ENCODE measurements around the gene KDF1. TPM values are rescaled to one million over a fixed set of nuclear protein-coding genes. Genes with fewer than 3 reads are reported as not detected.

Gene KDF1
- polyA plus RNA-seq, 1 of the 3 experiments (the other 2 are of a cell fraction), result not detected

DNA sequence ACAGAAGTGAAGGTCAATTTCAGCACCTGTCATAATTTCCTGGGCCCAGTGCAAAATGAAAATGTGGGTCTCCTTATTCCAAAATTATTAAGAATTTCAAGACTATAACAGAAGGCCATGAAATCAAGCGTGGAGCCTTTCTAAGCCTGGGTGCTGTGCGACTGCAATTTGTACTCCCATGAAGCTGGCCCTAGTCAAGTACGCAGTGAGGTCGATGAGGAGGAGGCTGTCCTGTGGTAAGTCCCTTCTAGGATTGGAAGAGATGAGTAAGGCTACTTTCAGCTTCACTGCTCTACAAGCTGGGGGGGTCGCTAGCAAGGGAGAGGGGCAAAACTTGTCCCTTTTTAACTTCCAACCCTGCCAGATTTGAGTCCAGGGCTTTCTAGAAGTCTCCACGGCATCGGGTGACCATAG lies 39.1 kb downstream of the KDF1 start:
- no peak overlapping the region for H3K9ac ChIP-seq

DNA sequence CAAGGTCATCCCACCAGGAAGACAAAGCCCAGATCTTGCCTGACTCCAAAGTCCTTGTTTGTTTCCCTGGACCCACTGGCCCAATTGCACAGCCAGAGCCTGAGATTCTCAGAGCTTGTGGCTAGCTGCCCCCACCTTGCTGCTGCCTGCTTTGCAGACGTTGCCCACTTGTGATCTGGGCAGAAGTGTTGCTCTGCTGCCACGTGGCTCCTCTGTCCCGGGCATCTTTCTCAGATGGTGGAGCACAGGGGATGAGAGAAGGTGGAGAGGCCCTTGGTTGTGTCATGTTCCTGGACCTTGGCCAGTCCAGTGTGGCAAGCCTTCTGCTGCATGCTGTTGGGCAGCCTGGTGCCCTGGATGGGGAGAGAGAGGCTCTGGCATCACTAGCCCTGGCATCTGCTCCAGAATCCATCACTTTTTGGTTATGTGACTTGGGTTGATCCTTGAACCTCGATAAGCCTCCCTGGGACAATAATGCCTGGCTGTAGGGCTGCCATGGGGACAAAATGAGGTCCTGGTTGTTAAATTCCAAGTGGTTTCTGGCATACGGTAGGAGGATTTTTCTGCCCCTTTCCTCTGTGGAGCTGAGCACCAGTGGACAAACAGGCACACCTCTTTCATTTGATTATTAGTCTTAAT lies 44.9 kb downstream of the KDF1 start:
- Histone ChIP-seq H3K79me2 (ENCODE audit: insufficient read depth) (no peaks in the 10 kb centered on the region), H3K4me1 (ENCODE audit: control insufficient read depth in 1 of 2, insufficient read depth in 2 of 2, low read depth in 1 of 2, low read length in 1 of 2) (peaks cover 0 to 8% of the 10 kb centered on the region in 2 experiments; a peak in 1 of 4 replicates), H3K4me3 (ENCODE audit: low read depth in 2 of 2, low read length in 1 of 2) (no peak overlapping the region), H3K36me3 (replicated peaks in 1 of 2; ENCODE audit: control insufficient read depth in 1 of 2, insufficient read depth in 2 of 2, low read length in 1 of 2) (no peaks in the 10 kb centered on the region), H3K9me3 (no peaks in the 10 kb centered on the region), H3K9me2 (no peaks in the 10 kb centered on the region), H3F3A (replicated peaks; ENCODE audit: insufficient read depth) (no peaks in the 10 kb centered on the region), H3K27me3 (ENCODE audit: insufficient read depth) (no peaks in the 10 kb centered on the region; the same call in 1 of the 2 replicates), H4K20me1 (ENCODE audit: insufficient read depth) (no peaks in the 10 kb centered on the region), H3K9ac (no peak overlapping the region), H3K4me2 (no peak overlapping the region), H3K27ac (ENCODE audit: low read depth in 2 of 2, low read length in 1 of 2) (no peak overlapping the region), H2AFZ (ENCODE audit: low read depth) (no peak overlapping the region)
- ChIA-PET POLR2A (no interaction called here), CTCF (no interaction called here)
- WGBS (ENCODE audit: low lambda C conversion rate), result 55% methylated on average over 2 of the region's 5 CpGs
- no peak for TF ChIP-seq TCF12 (IDR thresholded peaks at IDR 0.05)
- DNase-seq, result no peak

More for the DNA sequence above, 39.1 kb downstream of the KDF1 start:
- Histone ChIP-seq H4K20me1 (ENCODE audit: insufficient read depth) (peaks cover 10% of the 10 kb centered on the region; the same call in 1 of the 2 replicates), H3K4me3 (ENCODE audit: low read depth in 2 of 2, low read length in 1 of 2) (peak overlapping the region; percentile 69 to 80), H3K4me1 (ENCODE audit: control insufficient read depth in 1 of 2, insufficient read depth in 2 of 2, low read depth in 1 of 2, low read length in 1 of 2) (peaks cover 13 to 16% of the 10 kb centered on the region in 2 experiments; a peak in 1 of 4 replicates), H3K27ac (ENCODE audit: low read depth in 2 of 2, low read length in 1 of 2) (peak overlapping the region; percentile 53 to 78; a peak in 3 of 4 replicates), H3K9me3 (no peaks in the 10 kb centered on the region), H3K4me2 (peak overlapping the region; percentile 54), H3K9me2 (no peaks in the 10 kb centered on the region), H3K79me2 (ENCODE audit: insufficient read depth) (peaks cover 37% of the 10 kb centered on the region), H3K27me3 (ENCODE audit: insufficient read depth) (no peaks in the 10 kb centered on the region), H3F3A (replicated peaks; ENCODE audit: insufficient read depth) (no peaks in the 10 kb centered on the region), H2AFZ (ENCODE audit: low read depth) (peak overlapping the region; percentile 92), H3K36me3 (replicated peaks in 1 of 2; ENCODE audit: control insufficient read depth in 1 of 2, insufficient read depth in 2 of 2, low read length in 1 of 2) (peaks cover 11 to 17% of the 10 kb centered on the region in 2 experiments)
- TF ChIP-seq EP300 (IDR thresholded peaks at IDR 0.05; ENCODE audit: borderline replicate concordance in 1 of 2, low read depth in 1 of 2, low read length in 1 of 2) (peak in 1 of 2 experiments; percentile 74; a peak in 2 of 4 replicates), RAD21 (IDR thresholded peaks at IDR 0.05; ENCODE audit: low read length) (no peak)
- 29% methylated on average over 7 of the region's 7 CpGs for WGBS (ENCODE audit: low lambda C conversion rate)
- ChIA-PET CTCF (no interaction called here), POLR2A (interaction anchor here (1.3 to 1.4 kb wide), 2 partner anchors 21 to 31 kb away, joined by 4 to 7 read pairs; partner anchors contain the start of genes GPATCH3 and GPN2)
- no peak for DNase-seq

DNA sequence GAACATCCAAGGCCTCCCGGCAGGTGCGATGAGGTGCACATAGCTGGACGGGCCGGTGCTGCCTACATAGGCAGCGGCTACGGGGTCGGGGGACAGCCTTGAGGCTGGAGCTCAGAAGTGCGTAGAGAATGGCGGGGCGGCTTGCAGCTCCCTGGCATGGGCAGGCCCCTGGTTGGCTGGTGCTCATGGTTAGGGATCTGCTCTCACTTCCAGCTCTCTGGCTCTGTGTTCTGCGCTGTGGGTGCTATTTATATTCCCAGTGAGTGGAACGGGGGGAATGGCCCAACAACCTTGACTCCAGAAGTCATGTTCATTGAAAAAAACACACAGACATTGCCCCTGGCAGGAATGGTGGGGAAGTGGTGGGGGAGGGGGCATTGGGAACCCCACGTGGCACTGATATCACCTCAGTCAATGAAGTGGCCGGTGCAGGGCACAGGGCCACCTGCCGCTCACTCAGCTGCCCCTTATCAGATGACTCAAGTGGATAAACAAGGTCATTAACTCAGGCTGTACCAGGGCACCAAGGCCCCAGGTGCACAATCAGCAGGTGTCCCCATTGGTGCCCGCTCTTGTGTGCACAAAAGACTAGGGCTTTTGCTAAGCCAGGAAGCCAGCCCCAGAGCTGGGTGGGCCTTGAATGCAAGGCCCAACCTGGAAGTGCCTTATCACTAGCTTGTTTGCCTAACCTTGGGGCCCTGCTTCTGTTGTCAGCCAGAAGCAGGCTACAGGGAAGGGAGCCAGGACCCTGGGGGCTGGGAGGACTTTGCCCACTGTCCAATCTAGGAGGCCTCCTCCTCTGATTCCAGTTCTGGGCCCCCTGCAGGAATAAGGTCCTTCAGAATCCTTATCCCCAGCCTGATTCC lies 46.3 kb downstream of the KDF1 start, which contains the start of gene NR0B2:
NR0B2 (minus strand) TSS at position 222 of the 866 bp plus-strand sequence; CDS start at position 187, 35 bp downstream.
- Histone ChIP-seq H3F3A (replicated peaks; ENCODE audit: insufficient read depth) (no peaks in the 10 kb centered on the region), H3K4me1 (ENCODE audit: control insufficient read depth in 1 of 2, insufficient read depth in 2 of 2, low read depth in 1 of 2, low read length in 1 of 2) (peaks cover 0 to 8% of the 10 kb centered on the region in 2 experiments; a peak in 1 of 4 replicates), H3K9me2 (no peaks in the 10 kb centered on the region), H2AFZ (ENCODE audit: low read depth) (no peak within 1 kb of the TSS), H3K4me2 (no peak within 1 kb of the TSS), H3K79me2 (ENCODE audit: insufficient read depth) (no peaks in the 10 kb centered on the region), H3K36me3 (replicated peaks in 1 of 2; ENCODE audit: control insufficient read depth in 1 of 2, insufficient read depth in 2 of 2, low read length in 1 of 2) (no peaks in the 10 kb centered on the region), H4K20me1 (ENCODE audit: insufficient read depth) (no peaks in the 10 kb centered on the region), H3K9me3 (no peaks in the 10 kb centered on the region), H3K27me3 (ENCODE audit: insufficient read depth) (no peaks in the 10 kb centered on the region; the same call in 1 of the 2 replicates), H3K4me3 (ENCODE audit: low read depth in 2 of 2, low read length in 1 of 2) (no peak within 1 kb of the TSS), H3K27ac (ENCODE audit: low read depth in 2 of 2, low read length in 1 of 2) (peak within 1 kb of the TSS in 1 of 2 experiments; percentile 5; a peak in 1 of 4 replicates), H3K9ac (no peak within 1 kb of the TSS)
- POLR2A ChIA-PET, result no interaction called here
- 92% methylated on average over 6 of the region's 16 CpGs for WGBS (ENCODE audit: low lambda C conversion rate)
- DNase-seq, result no peak
- CTCF ChIA-PET, result interaction anchor here (0.9 to 1.2 kb wide), 3 partner anchors 19 to 83 kb away, joined by 3 to 4 read pairs (median 3); no protein-coding TSS in a partner anchor
- TF ChIP-seq, protein P1, sequence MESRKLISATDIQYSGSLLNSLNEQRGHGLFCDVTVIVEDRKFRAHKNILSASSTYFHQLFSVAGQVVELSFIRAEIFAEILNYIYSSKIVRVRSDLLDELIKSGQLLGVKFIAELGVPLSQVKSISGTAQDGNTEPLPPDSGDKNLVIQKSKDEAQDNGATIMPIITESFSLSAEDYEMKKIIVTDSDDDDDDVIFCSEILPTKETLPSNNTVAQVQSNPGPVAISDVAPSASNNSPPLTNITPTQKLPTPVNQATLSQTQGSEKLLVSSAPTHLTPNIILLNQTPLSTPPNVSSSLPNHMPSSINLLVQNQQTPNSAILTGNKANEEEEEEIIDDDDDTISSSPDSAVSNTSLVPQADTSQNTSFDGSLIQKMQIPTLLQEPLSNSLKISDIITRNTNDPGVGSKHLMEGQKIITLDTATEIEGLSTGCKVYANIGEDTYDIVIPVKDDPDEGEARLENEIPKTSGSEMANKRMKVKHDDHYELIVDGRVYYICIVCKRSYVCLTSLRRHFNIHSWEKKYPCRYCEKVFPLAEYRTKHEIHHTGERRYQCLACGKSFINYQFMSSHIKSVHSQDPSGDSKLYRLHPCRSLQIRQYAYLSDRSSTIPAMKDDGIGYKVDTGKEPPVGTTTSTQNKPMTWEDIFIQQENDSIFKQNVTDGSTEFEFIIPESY (IDR thresholded peaks at IDR 0.05; ENCODE audit: borderline replicate concordance, low read depth), result no peak
- TF ChIP-seq YY1 (IDR thresholded peaks at IDR 0.05; ENCODE audit: low read depth), result no peak
- TF ChIP-seq, protein P2, sequence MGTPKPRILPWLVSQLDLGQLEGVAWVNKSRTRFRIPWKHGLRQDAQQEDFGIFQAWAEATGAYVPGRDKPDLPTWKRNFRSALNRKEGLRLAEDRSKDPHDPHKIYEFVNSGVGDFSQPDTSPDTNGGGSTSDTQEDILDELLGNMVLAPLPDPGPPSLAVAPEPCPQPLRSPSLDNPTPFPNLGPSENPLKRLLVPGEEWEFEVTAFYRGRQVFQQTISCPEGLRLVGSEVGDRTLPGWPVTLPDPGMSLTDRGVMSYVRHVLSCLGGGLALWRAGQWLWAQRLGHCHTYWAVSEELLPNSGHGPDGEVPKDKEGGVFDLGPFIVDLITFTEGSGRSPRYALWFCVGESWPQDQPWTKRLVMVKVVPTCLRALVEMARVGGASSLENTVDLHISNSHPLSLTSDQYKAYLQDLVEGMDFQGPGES (IDR thresholded peaks at IDR 0.05; ENCODE audit: low read depth, low read length), result no peak
- TF ChIP-seq RAD21 (IDR thresholded peaks at IDR 0.05; ENCODE audit: low read length), result no peak
- no peak for TF ChIP-seq RCOR1 (IDR thresholded peaks at IDR 0.05; ENCODE audit: low read length)
- TF ChIP-seq ELF1 (IDR thresholded peaks at IDR 0.05), result no peak
- TF ChIP-seq CHD2 (IDR thresholded peaks at IDR 0.05; ENCODE audit: low read length, partially characterized antibody), result no peak
- TF ChIP-seq, protein P3, sequence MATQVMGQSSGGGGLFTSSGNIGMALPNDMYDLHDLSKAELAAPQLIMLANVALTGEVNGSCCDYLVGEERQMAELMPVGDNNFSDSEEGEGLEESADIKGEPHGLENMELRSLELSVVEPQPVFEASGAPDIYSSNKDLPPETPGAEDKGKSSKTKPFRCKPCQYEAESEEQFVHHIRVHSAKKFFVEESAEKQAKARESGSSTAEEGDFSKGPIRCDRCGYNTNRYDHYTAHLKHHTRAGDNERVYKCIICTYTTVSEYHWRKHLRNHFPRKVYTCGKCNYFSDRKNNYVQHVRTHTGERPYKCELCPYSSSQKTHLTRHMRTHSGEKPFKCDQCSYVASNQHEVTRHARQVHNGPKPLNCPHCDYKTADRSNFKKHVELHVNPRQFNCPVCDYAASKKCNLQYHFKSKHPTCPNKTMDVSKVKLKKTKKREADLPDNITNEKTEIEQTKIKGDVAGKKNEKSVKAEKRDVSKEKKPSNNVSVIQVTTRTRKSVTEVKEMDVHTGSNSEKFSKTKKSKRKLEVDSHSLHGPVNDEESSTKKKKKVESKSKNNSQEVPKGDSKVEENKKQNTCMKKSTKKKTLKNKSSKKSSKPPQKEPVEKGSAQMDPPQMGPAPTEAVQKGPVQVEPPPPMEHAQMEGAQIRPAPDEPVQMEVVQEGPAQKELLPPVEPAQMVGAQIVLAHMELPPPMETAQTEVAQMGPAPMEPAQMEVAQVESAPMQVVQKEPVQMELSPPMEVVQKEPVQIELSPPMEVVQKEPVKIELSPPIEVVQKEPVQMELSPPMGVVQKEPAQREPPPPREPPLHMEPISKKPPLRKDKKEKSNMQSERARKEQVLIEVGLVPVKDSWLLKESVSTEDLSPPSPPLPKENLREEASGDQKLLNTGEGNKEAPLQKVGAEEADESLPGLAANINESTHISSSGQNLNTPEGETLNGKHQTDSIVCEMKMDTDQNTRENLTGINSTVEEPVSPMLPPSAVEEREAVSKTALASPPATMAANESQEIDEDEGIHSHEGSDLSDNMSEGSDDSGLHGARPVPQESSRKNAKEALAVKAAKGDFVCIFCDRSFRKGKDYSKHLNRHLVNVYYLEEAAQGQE (IDR thresholded peaks at IDR 0.05; ENCODE audit: low read depth, low read length), result no peak
